Smooth muscle cell (in vitro differentiated cells): ENCODE data around the gene AFAP1. TPM values are rescaled to one million over a fixed set of nuclear protein-coding genes. Genes with fewer than 3 reads are reported as not detected.
"Not testable (repeated sequence)": the region's sequence is repeated elsewhere in the genome, so short reads cannot be mapped to it uniquely, and the experiment has no call there.

Source experiments
- DNase-seq: peaks from one replicate; lab custom pipeline; 2025; ENCODE audit not compliant: unreplicated experiment; lab: John Stamatoyannopoulos, UW
- H2AFZ ChIP-seq: fragments of 200-600 bp; sonication (generic); 2 replicates; pipeline ENCODE4 v1.6.0; 2016; ENCODE audit warnings: antibody characterized with exemption, low read depth, mild to moderate bottlenecking
- H3F3A ChIP-seq: fragments of 200-600 bp; sonication (generic); 2 replicates; pipeline ENCODE4 v1.6.0; 2017; ENCODE audit warnings: antibody characterized with exemption, low read depth
- H3K27ac ChIP-seq: fragments of 200-600 bp; sonication (generic); 2 replicates; pipeline ENCODE4 v1.5.1; 2016; ENCODE audit warnings: low read depth, mild to moderate bottlenecking
- H3K27me3 ChIP-seq: fragments of 200-600 bp; sonication (generic); 2 replicates; pipeline ENCODE4 v1.6.1; 2016; ENCODE audit warnings: low read depth, mild to moderate bottlenecking
- H3K36me3 ChIP-seq: fragments of 200-600 bp; sonication (generic); 2 replicates; pipeline ENCODE4 v1.5.1; 2016; ENCODE audit warnings: low read depth
- H3K4me1 ChIP-seq: fragments of 200-600 bp; sonication (generic); 2 replicates; pipeline ENCODE4 v1.5.1; 2016; ENCODE audit warnings: low read depth
- H3K4me2 ChIP-seq: fragments of 200-600 bp; sonication (generic); 2 replicates; pipeline ENCODE4 v1.6.0; 2016; ENCODE audit warnings: mild to moderate bottlenecking
- H3K4me3 ChIP-seq: fragments of 200-600 bp; sonication (generic); 2 replicates; pipeline ENCODE4 v1.5.1; 2016; ENCODE audit warnings: mild to moderate bottlenecking
- H3K79me2 ChIP-seq: fragments of 200-600 bp; sonication (generic); 2 replicates; pipeline ENCODE4 v1.6.0; 2016; ENCODE audit warnings: low read depth, mild to moderate bottlenecking
- H3K9ac ChIP-seq: fragments of 200-600 bp; sonication (generic); 2 replicates; pipeline ENCODE4 v1.6.0; 2016; ENCODE audit warnings: low read depth
- H3K9me3 ChIP-seq: fragments of 200-600 bp; sonication (generic); replicated peaks from 2 replicates; pipeline ENCODE4 v1.5.1; 2016; ENCODE audit warnings: low read depth
- H4K20me1 ChIP-seq: fragments of 200-600 bp; sonication (generic); 2 replicates; pipeline ENCODE4 v1.6.0; 2016; ENCODE audit warnings: low read depth
- WGBS: methylation state at CpG from one replicate; pipeline ENCODE4 v1.1.7; 2016; ENCODE audit warnings: low lambda C conversion rate; 5-methylcytosine and 5-hydroxymethylcytosine counted together
- polyA plus RNA-seq: library from polyadenylated mRNA; unstranded; fragments of >200 nt; fragmentation: Nextera tagmentation; extraction: Ambion mirVana; gene quantifications from 2 replicates; pipeline ENCODE4 v1.2.1, GENCODE V29; 2016
- total RNA-seq: library from RNA; depleted of rRNA; stranded (reverse); fragments of >200 nt; gene quantifications from 2 replicates; pipeline ENCODE4 v1.2.3, GENCODE V29; 2014
- TF ChIP-seq, protein P1 (sequence below): fragments of 200-600 bp; sonication (generic); IDR thresholded peaks from 2 replicates; pipeline ENCODE4 v1.5.1; 2017; ENCODE audit warnings: borderline replicate concordance, mild to moderate bottlenecking, antibody characterized with exemption; ENCODE audit not compliant: insufficient read depth, poor library complexity, severe bottlenecking

AFAP1 gene
- total and polyA plus RNA-seq, 2 experiments from 2014 or later, result 12.6 to 24.8 TPM

- TF ChIP-seq, protein P1, sequence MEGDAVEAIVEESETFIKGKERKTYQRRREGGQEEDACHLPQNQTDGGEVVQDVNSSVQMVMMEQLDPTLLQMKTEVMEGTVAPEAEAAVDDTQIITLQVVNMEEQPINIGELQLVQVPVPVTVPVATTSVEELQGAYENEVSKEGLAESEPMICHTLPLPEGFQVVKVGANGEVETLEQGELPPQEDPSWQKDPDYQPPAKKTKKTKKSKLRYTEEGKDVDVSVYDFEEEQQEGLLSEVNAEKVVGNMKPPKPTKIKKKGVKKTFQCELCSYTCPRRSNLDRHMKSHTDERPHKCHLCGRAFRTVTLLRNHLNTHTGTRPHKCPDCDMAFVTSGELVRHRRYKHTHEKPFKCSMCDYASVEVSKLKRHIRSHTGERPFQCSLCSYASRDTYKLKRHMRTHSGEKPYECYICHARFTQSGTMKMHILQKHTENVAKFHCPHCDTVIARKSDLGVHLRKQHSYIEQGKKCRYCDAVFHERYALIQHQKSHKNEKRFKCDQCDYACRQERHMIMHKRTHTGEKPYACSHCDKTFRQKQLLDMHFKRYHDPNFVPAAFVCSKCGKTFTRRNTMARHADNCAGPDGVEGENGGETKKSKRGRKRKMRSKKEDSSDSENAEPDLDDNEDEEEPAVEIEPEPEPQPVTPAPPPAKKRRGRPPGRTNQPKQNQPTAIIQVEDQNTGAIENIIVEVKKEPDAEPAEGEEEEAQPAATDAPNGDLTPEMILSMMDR, result no peak
- no peaks in the 10 kb centered on the region for H3F3A ChIP-seq
- no peak overlapping the region for H2AFZ ChIP-seq
- no peak overlapping the region for H3K4me3 ChIP-seq
- no peak overlapping the region for H3K9ac ChIP-seq
- no peak overlapping the region for H3K4me2 ChIP-seq
- no peaks in the 10 kb centered on the region for H3K27me3 ChIP-seq
- H3K79me2 ChIP-seq, result peaks cover 97% of the 10 kb centered on the region
- no peaks in the 10 kb centered on the region for H3K9me3 ChIP-seq
- H3K4me1 ChIP-seq, result no peaks in the 10 kb centered on the region
- no peak for DNase-seq
- H3K27ac ChIP-seq, result no peak overlapping the region
- H3K36me3 ChIP-seq, result no peaks in the 10 kb centered on the region
- WGBS, result 67% methylated on average over 7 of the region's 7 CpGs
- H4K20me1 ChIP-seq, result peaks cover 93% of the 10 kb centered on the region
Observed at GRCh38 chr4:7924163-7924562, 15.5 kb downstream of the AFAP1 start.

GRCh38 chr4:7922466-7922865, 17.2 kb downstream of the AFAP1 start:
- no peaks in the 10 kb centered on the region for H3K27me3 ChIP-seq
- H3K36me3 ChIP-seq, result no peaks in the 10 kb centered on the region
- no peak overlapping the region for H3K9ac ChIP-seq
- TF ChIP-seq, protein P1, result no peak
- H3K4me1 ChIP-seq, result no peaks in the 10 kb centered on the region
- no peak overlapping the region for H2AFZ ChIP-seq
- no peak for DNase-seq
- H3K27ac ChIP-seq, result no peak overlapping the region
- H3K9me3 ChIP-seq, result no peaks in the 10 kb centered on the region
- no peaks in the 10 kb centered on the region for H3F3A ChIP-seq
- 98% methylated on average over 7 of the region's 7 CpGs for WGBS
- H3K4me3 ChIP-seq, result no peak overlapping the region
- no peak overlapping the region for H3K4me2 ChIP-seq
- peaks cover 89% of the 10 kb centered on the region for H3K79me2 ChIP-seq
- H4K20me1 ChIP-seq, result peaks cover 87% of the 10 kb centered on the region

- Histone ChIP-seq H2AFZ (no peak overlapping the region), H4K20me1 (peaks cover 82% of the 10 kb centered on the region), H3F3A (no peaks in the 10 kb centered on the region), H3K9me3 (no peaks in the 10 kb centered on the region), H3K9ac (no peak overlapping the region), H3K4me2 (no peak overlapping the region), H3K27ac (peak overlapping the region; percentile 27), H3K79me2 (peaks cover 89% of the 10 kb centered on the region), H3K4me3 (no peak overlapping the region), H3K27me3 (no peaks in the 10 kb centered on the region), H3K36me3 (no peaks in the 10 kb centered on the region), H3K4me1 (no peaks in the 10 kb centered on the region)
- TF ChIP-seq, protein P1, result no peak
- no peak for DNase-seq
- WGBS, result 64% methylated on average over 12 of the region's 12 CpGs
Observed at GRCh38 chr4:7918981-7919380, 20.7 kb downstream of the AFAP1 start.

GRCh38 chr4:7918187-7918586, 21.5 kb downstream of the AFAP1 start:
- not testable (repeated sequence) for DNase-seq, H3K27me3 ChIP-seq, H3K4me3 ChIP-seq, H3K27ac ChIP-seq, H3F3A ChIP-seq, H3K9me3 ChIP-seq, H3K9ac ChIP-seq, H3K36me3 ChIP-seq, H3K4me1 ChIP-seq, H2AFZ ChIP-seq, H3K4me2 ChIP-seq
- WGBS, result 91% methylated on average over 18 of the region's 18 CpGs
- Histone ChIP-seq H4K20me1 (peaks cover 74% of the 10 kb centered on the region), H3K79me2 (peaks cover 89% of the 10 kb centered on the region)
